Karpas-422 (cell line): ENCODE results near the gene SGPL1. TPM values are rescaled to one million over a fixed set of nuclear protein-coding genes. Genes with fewer than 3 reads are reported as not detected.

Experiments used
- DNase-seq: peaks from one replicate; pipeline ENCODE4 v3.0.0-alpha.2; 2015
- H2AFZ ChIP-seq: fragments of 200-600 bp; sonication (generic); 2 replicates; pipeline ENCODE4 v1.6.1; 2014; ENCODE audit warnings: antibody characterized with exemption, low read length, mixed read lengths
- H3K27ac ChIP-seq: fragments of 200-600 bp; sonication (generic); 2 replicates; pipeline ENCODE4 v1.5.1; 2014; ENCODE audit warnings: mild to moderate bottlenecking, low read length, moderate library complexity
- H3K27me3 ChIP-seq: fragments of 200-600 bp; sonication (generic); 2 replicates; pipeline ENCODE4 v1.6.1; 2014; ENCODE audit warnings: low read length, mixed read lengths
- H3K36me3 ChIP-seq: fragments of 200-600 bp; sonication (generic); 2 replicates; pipeline ENCODE4 v1.6.1; 2014; ENCODE audit warnings: low read length, mixed read lengths; ENCODE audit not compliant: insufficient read depth
- H3K4me1 ChIP-seq: fragments of 200-600 bp; sonication (generic); 2 replicates; pipeline ENCODE4 v1.6.1; 2014; ENCODE audit warnings: mild to moderate bottlenecking, low read length, mixed read lengths
- H3K4me2 ChIP-seq: fragments of 200-600 bp; sonication (generic); 2 replicates; pipeline ENCODE4 v1.6.1; 2014; ENCODE audit warnings: low read length, low read depth, mild to moderate bottlenecking; ENCODE audit not compliant: poor library complexity, severe bottlenecking
- H3K4me3 ChIP-seq: fragments of 200-600 bp; sonication (generic); 2 replicates; pipeline ENCODE4 v1.5.1; 2014; ENCODE audit warnings: mild to moderate bottlenecking, antibody characterized with exemption, low read length, mixed read lengths
- H3K79me2 ChIP-seq: fragments of 200-600 bp; sonication (generic); 2 replicates; pipeline ENCODE4 v1.6.1; 2014; ENCODE audit warnings: mild to moderate bottlenecking, low read length, mixed read lengths
- H3K9ac ChIP-seq: fragments of 200-600 bp; sonication (generic); 2 replicates; pipeline ENCODE4 v1.6.0; 2014; ENCODE audit warnings: low read length
- H3K9me2 ChIP-seq: fragments of 200-600 bp; sonication (generic), shearing (Covaris generic); replicated peaks from 2 replicates; pipeline ENCODE4 v1.6.0; 2014; ENCODE audit warnings: mild to moderate bottlenecking, low read length, moderate library complexity; ENCODE audit not compliant: insufficient read depth
- H3K9me3 ChIP-seq: fragments of 300-700, 200-600 bp; sonication (generic); 2 replicates; pipeline ENCODE4 v1.6.1; 2014; ENCODE audit warnings: low read length, mixed read lengths
- H4K20me1 ChIP-seq: fragments of 200-600 bp; sonication (generic); 2 replicates; pipeline ENCODE4 v1.6.1; 2014; ENCODE audit warnings: mild to moderate bottlenecking, antibody characterized with exemption, low read length, low read depth; ENCODE audit not compliant: insufficient read depth
- small RNA-seq: library from RNA; depleted of rRNA; stranded (forward); fragments of <200 nt; gene quantifications from one replicate; pipeline ENCODE3, GENCODE V24; 2014
- total RNA-seq: library from RNA; depleted of rRNA; stranded (reverse); fragments of >200 nt; shearing (Covaris generic); gene quantifications from 2 replicates; pipeline ENCODE4 v1.2.3, GENCODE V29; 2014; ENCODE audit warnings: low replicate concordance; rRNA removed

The SGPL1 gene
- total RNA-seq, 1 experiment from 2014 or later = 26.3 TPM

DNA sequence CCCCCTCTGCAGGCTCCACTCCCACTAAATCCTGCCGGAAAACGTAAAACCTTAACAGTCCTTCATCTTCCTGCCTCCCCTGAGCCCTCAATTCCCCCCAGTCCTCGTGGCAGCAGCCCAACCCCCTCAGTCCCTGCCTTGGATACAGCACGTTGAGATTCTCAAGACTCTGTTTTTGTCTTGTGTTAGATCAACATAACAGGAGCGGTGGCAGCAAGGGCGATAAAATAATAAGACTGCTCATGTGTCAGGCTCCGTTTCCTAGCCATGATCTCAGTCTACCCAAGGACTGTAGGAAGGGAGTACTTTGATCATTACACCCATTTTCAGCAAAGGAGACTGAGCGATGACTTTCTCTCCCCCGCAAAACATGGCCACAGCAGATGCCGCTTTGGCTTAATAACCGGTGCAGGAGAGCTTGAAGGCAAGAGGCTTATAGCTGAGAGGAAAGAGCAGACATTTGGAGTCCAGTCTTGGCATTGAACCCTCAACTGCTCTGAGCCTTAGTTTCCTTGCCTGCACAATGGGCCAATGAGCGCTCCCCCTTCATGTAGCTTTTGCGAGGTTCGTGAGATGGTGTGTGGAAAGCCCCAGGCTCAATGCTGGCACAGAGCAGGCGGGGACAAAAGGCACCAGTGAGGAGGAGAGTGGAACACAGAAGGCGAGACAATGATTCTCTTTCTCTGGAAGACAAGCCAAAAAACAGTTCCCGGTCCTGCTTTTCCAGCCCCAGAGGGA, 114.7 kb downstream of the SGPL1 start:
- Histone ChIP-seq H3K4me2 (no peak overlapping the region), H3K9ac (no peak overlapping the region), H3K9me2 (no peaks in the 10 kb centered on the region), H3K9me3 (no peaks in the 10 kb centered on the region), H3K27me3 (no peaks in the 10 kb centered on the region), H4K20me1 (no peaks in the 10 kb centered on the region), H3K4me3 (no peak overlapping the region), H2AFZ (no peak overlapping the region), H3K27ac (no peak overlapping the region), H3K4me1 (no peaks in the 10 kb centered on the region), H3K79me2 (no peaks in the 10 kb centered on the region), H3K36me3 (no peaks in the 10 kb centered on the region)
- no peak for DNase-seq

Small RNA genes within 50 kb of the gene (small RNA-seq; reads per million reads assigned to genes)
- gene RPS26P40 = not detected

Other genes starting within 250 kb of the SGPL1 start
- 0.26 and 1.5 TPM in 2 replicates for gene PRF1, start 213.2 kb upstream of the SGPL1 start, total RNA-seq
- gene ADAMTS14, start 143.4 kb upstream of the SGPL1 start, total RNA-seq = not detected in 2 replicates
- not detected in 2 replicates for gene TBATA, start 30.6 kb upstream of the SGPL1 start, total RNA-seq
- 73.7 and 76.4 TPM in 2 replicates for gene PCBD1, start 72.6 kb downstream of the SGPL1 start, total RNA-seq